ENCODE measurements around the gene SMAD1. TPM values are rescaled to one million over a fixed set of nuclear protein-coding genes. Genes with fewer than 3 reads are reported as not detected.

The SMAD1 gene
- total and polyA plus RNA-seq, 12 donors = 1.4 to 23.8 (median 14.2) TPM

DNA sequence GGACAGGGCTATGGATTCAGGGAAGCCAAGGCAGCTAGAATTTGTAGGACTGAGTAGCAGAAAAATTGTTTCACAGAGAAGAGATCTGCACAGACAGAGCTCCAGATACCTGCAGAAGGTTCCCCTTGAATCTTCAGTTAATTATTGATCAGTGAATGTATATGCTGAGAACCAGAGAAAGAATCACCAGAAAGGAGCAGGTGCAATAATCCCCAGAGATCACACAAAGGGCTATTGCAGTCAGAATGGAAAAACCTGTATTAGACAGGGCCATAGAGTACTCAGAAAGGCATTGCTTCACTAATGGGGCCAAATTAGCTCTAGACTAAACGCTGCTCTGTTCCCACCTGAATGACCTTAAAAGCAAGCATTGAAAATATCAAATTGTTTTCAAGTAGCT, 35.5 kb upstream of the SMAD1 start:
- Histone ChIP-seq H3K9me3 (replicated peaks in 1 of 3) (no peaks in the 10 kb centered on the region), H3K36me3 (replicated peaks in 1 of 2) (no peaks in the 10 kb centered on the region), H3K4me1 (replicated peaks in 1 of 2) (no peaks in the 10 kb centered on the region), H3K27ac (no peak overlapping the region), H3K27me3 (no peaks in the 10 kb centered on the region), H3K4me3 (no peak overlapping the region)
- TF ChIP-seq, protein P1, sequence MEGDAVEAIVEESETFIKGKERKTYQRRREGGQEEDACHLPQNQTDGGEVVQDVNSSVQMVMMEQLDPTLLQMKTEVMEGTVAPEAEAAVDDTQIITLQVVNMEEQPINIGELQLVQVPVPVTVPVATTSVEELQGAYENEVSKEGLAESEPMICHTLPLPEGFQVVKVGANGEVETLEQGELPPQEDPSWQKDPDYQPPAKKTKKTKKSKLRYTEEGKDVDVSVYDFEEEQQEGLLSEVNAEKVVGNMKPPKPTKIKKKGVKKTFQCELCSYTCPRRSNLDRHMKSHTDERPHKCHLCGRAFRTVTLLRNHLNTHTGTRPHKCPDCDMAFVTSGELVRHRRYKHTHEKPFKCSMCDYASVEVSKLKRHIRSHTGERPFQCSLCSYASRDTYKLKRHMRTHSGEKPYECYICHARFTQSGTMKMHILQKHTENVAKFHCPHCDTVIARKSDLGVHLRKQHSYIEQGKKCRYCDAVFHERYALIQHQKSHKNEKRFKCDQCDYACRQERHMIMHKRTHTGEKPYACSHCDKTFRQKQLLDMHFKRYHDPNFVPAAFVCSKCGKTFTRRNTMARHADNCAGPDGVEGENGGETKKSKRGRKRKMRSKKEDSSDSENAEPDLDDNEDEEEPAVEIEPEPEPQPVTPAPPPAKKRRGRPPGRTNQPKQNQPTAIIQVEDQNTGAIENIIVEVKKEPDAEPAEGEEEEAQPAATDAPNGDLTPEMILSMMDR (IDR thresholded peaks at IDR 0.05) = no peak
- TF ChIP-seq POLR2A (IDR thresholded peaks at IDR 0.05) = no peak
- no peak for DNase-seq
- intact Hi-C loops (cut with DNase I) = no loop called here
- 64 to 86% (median 80%) methylated on average over 1 of the region's 1 CpG for WGBS, 4 donors

- 63 to 84% (median 81%) methylated on average over 1 of the region's 1 CpG for WGBS, 4 donors
- H3K9me3 ChIP-seq (replicated peaks in 1 of 3) = no peaks in the 10 kb centered on the region
- no peak for DNase-seq
- no peaks in the 10 kb centered on the region for H3K36me3 ChIP-seq (replicated peaks in 1 of 2)
- H3K27ac ChIP-seq = no peak overlapping the region
- no peaks in the 10 kb centered on the region for H3K4me1 ChIP-seq (replicated peaks in 1 of 2)
- no peaks in the 10 kb centered on the region for H3K27me3 ChIP-seq
- no peak overlapping the region for H3K4me3 ChIP-seq
- TF ChIP-seq, protein P1 (IDR thresholded peaks at IDR 0.05) = no peak
- no peak for TF ChIP-seq POLR2A (IDR thresholded peaks at IDR 0.05)
- intact Hi-C loops (cut with DNase I) = no loop called here
These were observed 29.8 kb upstream of the SMAD1 start for GRCh38 chr4:145451895-145452294.

DNA sequence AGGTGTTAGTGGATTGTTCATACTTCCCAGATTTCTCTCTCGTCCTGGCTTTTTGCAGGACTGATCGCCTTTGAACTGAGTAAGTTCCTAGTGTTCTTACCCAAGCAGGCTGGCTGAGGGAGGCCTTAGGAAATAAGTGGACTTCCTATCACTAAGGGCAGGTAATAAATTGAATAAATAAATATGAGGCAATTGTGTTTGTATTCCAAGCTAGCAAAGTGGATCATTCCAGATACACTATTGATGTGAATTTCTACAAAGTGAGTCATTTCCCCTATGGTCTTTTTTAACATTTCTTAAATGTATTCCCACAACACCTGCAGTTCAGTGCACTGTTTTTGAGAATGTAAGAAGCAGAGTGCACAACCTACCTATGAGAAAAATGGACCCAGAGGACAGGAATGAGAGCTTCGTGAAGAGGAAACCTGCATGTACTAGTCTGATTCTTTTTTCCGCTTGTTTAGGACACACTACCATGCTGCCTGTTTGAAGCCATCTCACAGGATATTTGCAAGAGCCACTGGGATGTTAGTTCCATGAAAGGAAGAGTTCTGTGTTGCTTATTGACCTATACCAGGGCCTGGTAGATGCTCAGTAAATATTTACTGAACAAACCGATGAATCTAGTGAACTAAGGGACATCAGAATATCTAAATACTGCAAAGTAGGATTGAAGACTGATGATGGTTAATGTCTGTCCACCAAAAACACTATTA, 29.0 kb upstream of the SMAD1 start:
- Histone ChIP-seq H3K27me3 (no peaks in the 10 kb centered on the region), H3K4me1 (replicated peaks in 1 of 2) (no peaks in the 10 kb centered on the region), H3K4me3 (no peak overlapping the region), H3K36me3 (replicated peaks in 1 of 2) (no peaks in the 10 kb centered on the region), H3K9me3 (replicated peaks in 1 of 3) (no peaks in the 10 kb centered on the region), H3K27ac (no peak overlapping the region)
- no peak for DNase-seq
- intact Hi-C loops (cut with DNase I) = no loop called here
- no peak for TF ChIP-seq POLR2A (IDR thresholded peaks at IDR 0.05)
- TF ChIP-seq, protein P1 (IDR thresholded peaks at IDR 0.05) = no peak
- WGBS, 4 donors = 73 to 84% (median 80%) methylated on average over 5 of the region's 5 CpGs

DNA sequence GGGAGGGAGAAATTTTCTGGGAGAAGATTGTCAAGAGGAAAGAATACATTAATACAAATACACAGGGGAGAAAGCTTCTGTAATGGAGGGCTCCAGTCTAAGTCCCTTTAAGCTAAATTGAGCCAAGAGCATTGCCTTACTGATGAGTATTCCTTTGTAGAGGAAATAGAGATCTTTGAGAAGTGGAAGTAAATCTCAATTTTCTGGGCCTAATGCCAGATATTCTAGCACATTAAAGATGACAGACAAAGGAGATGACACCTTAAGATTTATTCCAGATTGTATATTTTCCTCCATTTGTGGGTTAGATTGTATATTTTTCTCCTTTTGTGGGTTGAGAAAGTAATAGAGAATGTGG, 28.5 kb upstream of the SMAD1 start:
- intact Hi-C loops (cut with DNase I) = no loop called here
- Histone ChIP-seq H3K4me3 (no peak overlapping the region), H3K9me3 (replicated peaks in 1 of 3) (no peaks in the 10 kb centered on the region), H3K36me3 (replicated peaks in 1 of 2) (no peaks in the 10 kb centered on the region), H3K27me3 (no peaks in the 10 kb centered on the region), H3K27ac (no peak overlapping the region), H3K4me1 (replicated peaks in 1 of 2) (no peaks in the 10 kb centered on the region)
- no peak for TF ChIP-seq POLR2A (IDR thresholded peaks at IDR 0.05)
- TF ChIP-seq, protein P1 (IDR thresholded peaks at IDR 0.05) = no peak
- DNase-seq = no peak
